Keratinocyte (primary cell): ENCODE measurements around the gene ZNF335. TPM values are rescaled to one million over a fixed set of nuclear protein-coding genes. Genes with fewer than 3 reads are reported as not detected.

Experiments
- DNase-seq: peaks from one replicate; pipeline ENCODE4 v3.0.0-alpha.2; 2011; ENCODE audit warnings: low read depth, missing footprints, low spot score
- FAIRE-seq: peaks from 2 replicates; lab custom pipeline; 2011; peaks lifted over from hg19 to GRCh38; lab: Jason Lieb, UNC
- H2AFZ ChIP-seq: 2 replicates; pipeline ENCODE4 v1.6.0; 2012; ENCODE audit warnings: low read length, control low read depth, inconsistent platforms; ENCODE audit not compliant: control insufficient read depth
- H3K27ac ChIP-seq: 2 replicates; pipeline ENCODE4 v1.5.1; 2011; ENCODE audit warnings: low read length; ENCODE audit not compliant: control insufficient read depth, insufficient read depth
- H3K27me3 ChIP-seq: 3 replicates; pipeline ENCODE4 v1.6.0; 2011; ENCODE audit warnings: low read length; ENCODE audit not compliant: control insufficient read depth, insufficient read depth; ENCODE audit errors: extremely low read depth
- H3K36me3 ChIP-seq, 2 experiments: 2 replicates in 1 of 2; 3 replicates in 1 of 2; pipeline ENCODE4 v1.5.1; 2011; ENCODE audit warnings: low read length in 2 of 2, mild to moderate bottlenecking in 1 of 2; ENCODE audit not compliant: control insufficient read depth in 2 of 2, insufficient read depth in 2 of 2; ENCODE audit errors: extremely low read depth in 1 of 2
- H3K4me1 ChIP-seq: 3 replicates; pipeline ENCODE4 v1.5.1; 2011; ENCODE audit warnings: low read length; ENCODE audit not compliant: control insufficient read depth, insufficient read depth; ENCODE audit errors: extremely low read depth
- H3K4me2 ChIP-seq: 3 replicates; pipeline ENCODE4 v1.6.0; 2011; ENCODE audit warnings: low read depth, low read length; ENCODE audit not compliant: control insufficient read depth, insufficient read depth; ENCODE audit errors: extremely low read depth
- H3K4me3 ChIP-seq, 3 experiments: fragments of 200-600 bp in 1 of 3; sonication (generic) in 1 of 3; 2 replicates in 2 of 3; 3 replicates in 1 of 3; pipeline ENCODE4 v1.5.1; 2011 to 2016; ENCODE audit warnings: low read length in 3 of 3, mild to moderate bottlenecking in 3 of 3, control low read depth in 2 of 3, inconsistent platforms in 1 of 3, low read depth in 1 of 3, mixed read lengths in 1 of 3, mixed run types in 1 of 3, moderate library complexity in 1 of 3; ENCODE audit not compliant: control insufficient read depth in 2 of 3, insufficient read depth in 2 of 3; ENCODE audit errors: extremely low read depth in 1 of 3
- H3K79me2 ChIP-seq: 2 replicates; pipeline ENCODE4 v1.6.0; 2012; ENCODE audit warnings: low read length; ENCODE audit not compliant: control insufficient read depth, insufficient read depth
- H3K9ac ChIP-seq: 3 replicates; pipeline ENCODE4 v1.6.0; 2011; ENCODE audit warnings: low read length; ENCODE audit not compliant: control insufficient read depth, insufficient read depth; ENCODE audit errors: extremely low read depth
- H3K9me1 ChIP-seq: 3 replicates; pipeline ENCODE4 v1.6.0; 2011; ENCODE audit warnings: low read length; ENCODE audit not compliant: control insufficient read depth, insufficient read depth; ENCODE audit errors: extremely low read depth
- H3K9me3 ChIP-seq: 2 replicates; pipeline ENCODE4 v1.5.1; 2012; ENCODE audit warnings: low read depth, low read length; ENCODE audit not compliant: control insufficient read depth
- H4K20me1 ChIP-seq: 3 replicates; pipeline ENCODE4 v1.6.0; 2011; ENCODE audit warnings: low read length; ENCODE audit not compliant: control insufficient read depth, insufficient read depth; ENCODE audit errors: extremely low read depth
- CTCF ChIP-seq, 3 experiments: IDR thresholded peaks in 1 of 3; conservative IDR thresholded peaks in 1 of 3; optimal IDR thresholded peaks in 1 of 3; 2 replicates in 2 of 3; 3 replicates in 1 of 3; pipeline versions ENCODE3 to v1.5.1; 2011; ENCODE audit warnings: low read length in 3 of 3, mild to moderate bottlenecking in 3 of 3, moderate library complexity in 2 of 3, control low read depth in 1 of 3, inconsistent platforms in 1 of 3; ENCODE audit not compliant: insufficient read depth in 2 of 3; ENCODE audit errors: extremely low read depth in 1 of 3
- EZH2 ChIP-seq: IDR thresholded peaks from one replicate; pipeline ENCODE4 v1.6.1; 2012; ENCODE audit warnings: inconsistent platforms, mild to moderate bottlenecking, low read length, moderate library complexity
- dilution Hi-C: fragments of 300-500 bp; cut with MboI; formaldehyde crosslinking; loops from one replicate; pipeline ENCODE4 v1.7.0; 2020; ENCODE audit warnings: low sequenced_read_pairs; ENCODE audit not compliant: extremely low pct_ligation_motif_present
- polyA plus RNA-seq, 5 experiments: library from polyadenylated mRNA; depleted of rRNA in 3 of 5; stranded (reverse) in 3 of 5; stranded (forward) in 1 of 5; unstranded in 1 of 5; fragments of >200 nt; gene quantifications; 1 replicate in 1 of 5; 2 replicates in 3 of 5; 3 replicates in 1 of 5; pipeline versions ENCODE4 v1.2.1 to v1.2.3, GENCODE V29; 2011 to 2012; ENCODE audit warnings: missing spikeins in 2 of 5, low read depth in 1 of 5, low replicate concordance in 1 of 5

Gene ZNF335
- polyA plus RNA-seq, 1 donor (not counting 4 experiments of a cell fraction or from before 2014, with no cell fraction given) = 5.8 TPM

- DNase-seq = no peak
- no peak for FAIRE-seq
- dilution Hi-C loops = no loop called here
These were observed 8.0 kb downstream of the ZNF335 start for GRCh38 chr20:45964006-45964400.

GRCh38 chr20:45963059-45964005 lies 8.7 kb downstream of the ZNF335 start:
- Histone ChIP-seq H3K27me3 (no peaks in the 10 kb centered on the region), H2AFZ (no peak overlapping the region), H3K27ac (no peak overlapping the region), H3K4me3 (no peak overlapping the region), H3K79me2 (peaks cover 6% of the 10 kb centered on the region), H3K9me1 (no peaks in the 10 kb centered on the region), H4K20me1 (no peaks in the 10 kb centered on the region), H3K36me3 (peaks cover 66 to 68% of the 10 kb centered on the region in 2 experiments), H3K4me1 (no peaks in the 10 kb centered on the region), H3K9ac (no peak overlapping the region), H3K4me2 (no peak overlapping the region), H3K9me3 (no peaks in the 10 kb centered on the region)
- dilution Hi-C loops = no loop called here
- FAIRE-seq (no peak), DNase-seq (no peak)
- TF ChIP-seq EZH2 = no peak
- TF ChIP-seq CTCF (optimal IDR thresholded peaks at IDR 0.05 in 1 of 3, IDR thresholded peaks at IDR 0.05 in 1 of 3, conservative IDR thresholded peaks at IDR 0.05 in 1 of 3; ENCODE audit: extremely low read depth in 1 of 3, insufficient read depth in 2 of 3, low read length in 3 of 3) = peak; percentile 19 to 46 (median 31)

More at GRCh38 chr20:45964006-45964400, 8.0 kb downstream of the ZNF335 start:
- Histone ChIP-seq H3K4me2 (no peak overlapping the region), H3K4me1 (no peaks in the 10 kb centered on the region), H3K27me3 (no peaks in the 10 kb centered on the region), H3K4me3 (no peak overlapping the region), H3K27ac (no peak overlapping the region), H2AFZ (no peak overlapping the region), H3K9me3 (no peaks in the 10 kb centered on the region), H3K79me2 (peaks cover 10% of the 10 kb centered on the region), H4K20me1 (no peaks in the 10 kb centered on the region), H3K9me1 (no peaks in the 10 kb centered on the region), H3K9ac (no peak overlapping the region), H3K36me3 (peaks cover 64 to 69% of the 10 kb centered on the region in 2 experiments)
- TF ChIP-seq EZH2 = no peak
- no peak for TF ChIP-seq CTCF (optimal IDR thresholded peaks at IDR 0.05 in 1 of 3, IDR thresholded peaks at IDR 0.05 in 1 of 3, conservative IDR thresholded peaks at IDR 0.05 in 1 of 3; ENCODE audit: extremely low read depth in 1 of 3, insufficient read depth in 2 of 3, low read length in 3 of 3)
